ENCODE data around the gene SYMPK.

DNA sequence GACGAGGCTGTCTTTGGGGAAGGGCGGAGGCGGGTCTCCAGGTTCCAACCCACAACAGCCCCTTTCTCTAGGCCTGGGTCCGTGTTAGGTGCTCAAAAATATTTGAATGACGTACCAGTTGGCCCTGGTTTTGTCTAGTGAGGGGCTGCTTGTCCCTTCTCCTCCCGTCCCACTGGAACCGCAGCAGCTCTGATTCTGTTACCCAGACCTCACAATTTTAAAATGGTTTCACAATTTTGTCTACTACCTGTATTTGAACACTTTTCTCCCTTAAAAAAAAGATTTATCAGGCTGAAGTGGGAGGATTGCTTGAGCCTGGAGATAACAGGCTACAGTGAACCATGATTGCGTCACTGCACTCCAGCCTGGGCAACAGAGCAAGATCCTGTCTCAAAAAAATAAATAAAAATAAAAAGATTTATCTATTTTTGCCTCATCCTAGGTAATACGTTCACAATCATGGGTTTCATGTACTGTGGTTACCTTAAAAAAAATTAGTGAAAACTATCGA lies 24.3 kb upstream of the SYMPK start:
- TF ChIP-seq, protein P1, sequence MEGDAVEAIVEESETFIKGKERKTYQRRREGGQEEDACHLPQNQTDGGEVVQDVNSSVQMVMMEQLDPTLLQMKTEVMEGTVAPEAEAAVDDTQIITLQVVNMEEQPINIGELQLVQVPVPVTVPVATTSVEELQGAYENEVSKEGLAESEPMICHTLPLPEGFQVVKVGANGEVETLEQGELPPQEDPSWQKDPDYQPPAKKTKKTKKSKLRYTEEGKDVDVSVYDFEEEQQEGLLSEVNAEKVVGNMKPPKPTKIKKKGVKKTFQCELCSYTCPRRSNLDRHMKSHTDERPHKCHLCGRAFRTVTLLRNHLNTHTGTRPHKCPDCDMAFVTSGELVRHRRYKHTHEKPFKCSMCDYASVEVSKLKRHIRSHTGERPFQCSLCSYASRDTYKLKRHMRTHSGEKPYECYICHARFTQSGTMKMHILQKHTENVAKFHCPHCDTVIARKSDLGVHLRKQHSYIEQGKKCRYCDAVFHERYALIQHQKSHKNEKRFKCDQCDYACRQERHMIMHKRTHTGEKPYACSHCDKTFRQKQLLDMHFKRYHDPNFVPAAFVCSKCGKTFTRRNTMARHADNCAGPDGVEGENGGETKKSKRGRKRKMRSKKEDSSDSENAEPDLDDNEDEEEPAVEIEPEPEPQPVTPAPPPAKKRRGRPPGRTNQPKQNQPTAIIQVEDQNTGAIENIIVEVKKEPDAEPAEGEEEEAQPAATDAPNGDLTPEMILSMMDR (IDR thresholded peaks at IDR 0.05), result no peak
- no peak for TF ChIP-seq POLR2A (IDR thresholded peaks at IDR 0.05)

All from Peyer's patch (tissue), 4 donors.